NCI-H226 (cell line): ENCODE measurements around the gene TOMM5.
"Not testable (repeated sequence)": the region's sequence is repeated elsewhere in the genome, so short reads cannot be mapped to it uniquely, and the experiment has no call there.

Source experiments
- DNase-seq: peaks from one replicate; pipeline ENCODE4 v3.0.0-alpha.2; 2015

Gene TOMM5

DNA sequence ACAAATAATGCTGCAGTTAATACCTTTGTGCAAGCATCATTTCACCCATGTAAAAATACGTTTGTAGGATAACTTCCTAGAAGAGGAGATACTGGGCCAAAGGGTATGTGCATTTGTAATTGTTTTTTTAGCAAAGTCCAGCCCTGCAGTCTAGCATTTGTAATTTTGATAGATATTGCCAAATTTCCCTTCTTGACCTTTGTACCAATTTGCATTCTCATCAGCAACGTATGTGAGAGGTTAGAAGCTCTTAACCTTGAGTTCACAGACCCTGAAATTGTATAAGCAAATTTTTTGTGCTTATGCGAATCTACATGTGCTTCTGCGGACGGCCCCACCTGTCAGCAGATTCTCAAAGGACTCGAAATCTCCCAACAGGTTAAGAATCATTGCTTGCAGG is 18.6 kb upstream of the TOMM5 start:
- no peak for DNase-seq

DNA sequence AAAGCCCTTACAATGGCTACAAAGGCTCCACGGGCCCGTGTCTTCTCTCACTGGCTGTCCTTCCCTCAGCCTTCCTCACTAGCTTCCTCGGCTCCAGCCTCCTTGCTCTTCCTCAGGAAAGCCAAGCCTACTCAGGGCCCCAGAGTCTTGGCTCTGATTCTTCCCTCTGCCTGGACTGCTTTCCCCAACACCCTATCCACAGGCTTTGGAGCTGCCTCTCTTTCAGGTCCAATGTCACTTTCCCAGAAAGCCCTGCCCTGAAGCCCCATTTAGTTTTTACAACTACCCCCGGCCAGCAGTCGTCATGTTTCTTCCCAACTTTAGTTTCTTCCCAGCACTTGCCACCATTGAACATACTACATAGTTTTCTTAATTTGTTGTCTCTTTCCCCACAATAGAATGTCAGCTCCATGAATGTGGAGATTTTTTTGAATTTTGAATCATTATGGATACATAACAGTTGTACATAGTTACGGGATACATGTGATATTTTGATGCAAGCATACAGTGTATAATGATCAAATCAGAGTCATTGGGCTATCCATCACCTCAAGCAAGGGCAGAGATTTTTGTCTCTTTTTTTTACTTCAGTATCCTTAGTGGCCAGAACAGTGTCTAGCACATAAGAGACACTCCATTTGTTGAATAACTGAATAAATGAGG is 17.5 kb upstream of the TOMM5 start:
- DNase-seq = no peak

DNA sequence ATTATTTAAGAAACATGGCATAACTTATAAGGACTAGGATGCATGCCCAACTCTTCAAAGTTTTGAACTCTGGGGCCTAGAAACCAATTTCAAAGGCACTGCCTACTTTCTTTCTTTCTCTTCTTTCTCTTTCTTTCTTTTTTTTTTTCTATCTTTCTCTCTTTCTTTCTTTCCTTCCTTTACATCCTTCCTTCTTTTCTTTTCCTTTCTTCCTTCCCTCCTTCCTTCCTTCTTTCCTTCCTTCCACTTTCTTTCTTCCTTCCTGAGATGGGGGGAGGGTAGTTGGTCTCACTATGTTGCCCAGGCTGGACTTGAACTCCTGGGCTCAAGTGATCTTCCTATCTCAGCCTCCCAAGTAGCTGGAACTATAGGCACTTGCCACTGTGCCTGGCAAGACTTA is 15.9 kb upstream of the TOMM5 start:
- no peak for DNase-seq

DNA sequence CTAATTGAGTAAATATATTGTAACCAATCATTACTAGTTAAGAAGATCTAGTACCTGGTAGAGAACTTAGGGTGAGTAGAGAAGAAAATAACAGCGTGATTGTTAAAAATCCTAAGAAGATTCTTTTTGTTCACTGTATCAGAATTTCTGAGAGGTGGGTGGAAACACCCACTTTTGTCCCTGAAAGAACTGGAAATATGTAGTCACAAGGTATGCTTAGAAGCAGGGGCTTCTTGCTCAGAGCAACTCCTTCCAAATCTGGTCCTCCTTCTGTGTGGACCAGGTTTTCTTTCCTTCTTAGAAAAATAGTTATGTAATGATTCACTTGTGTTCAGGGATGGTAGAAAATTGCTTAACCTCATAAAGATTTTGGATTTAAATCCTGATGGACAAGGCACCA is 11.9 kb upstream of the TOMM5 start:
- DNase-seq = no peak

DNA sequence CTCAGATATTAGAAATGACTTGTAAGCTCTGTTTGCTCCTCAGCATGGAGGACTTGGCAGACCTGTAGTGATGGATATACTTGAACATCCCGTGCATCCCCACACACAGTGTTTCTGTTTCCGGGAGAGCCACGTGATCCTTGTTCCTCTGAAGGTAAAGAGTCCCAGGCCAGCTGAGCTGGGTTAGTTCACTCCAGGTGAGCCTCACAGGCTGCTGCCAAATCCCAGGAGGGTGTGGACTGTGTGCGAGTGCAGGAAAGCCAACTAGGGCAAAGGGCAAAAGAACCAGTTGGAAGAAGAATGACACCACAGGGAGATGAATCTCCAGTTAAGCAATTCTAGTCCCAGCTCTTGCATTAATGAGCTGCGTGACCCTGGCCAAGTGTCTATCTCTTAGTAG is 10.4 kb upstream of the TOMM5 start:
- no peak for DNase-seq

DNA sequence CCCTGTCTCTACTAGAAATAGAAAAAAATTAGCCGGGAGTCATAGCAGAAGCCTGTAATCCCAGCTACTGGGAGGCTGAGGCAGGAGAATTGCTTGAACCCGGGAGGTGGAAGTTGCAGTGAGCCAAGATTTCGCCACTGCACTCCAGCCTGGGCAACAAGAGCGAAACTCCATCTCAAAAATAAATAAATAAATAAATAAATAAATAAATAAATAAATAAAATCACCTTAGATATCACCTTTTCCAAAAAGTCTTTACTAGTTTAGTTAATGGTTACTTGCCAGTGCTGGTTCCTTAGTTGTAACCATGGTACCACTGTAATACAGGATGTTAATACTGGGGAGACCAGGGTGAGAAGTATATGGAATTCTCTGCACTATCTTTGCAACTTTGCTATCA is 9.7 kb upstream of the TOMM5 start:
- DNase-seq = not testable (repeated sequence)

DNA sequence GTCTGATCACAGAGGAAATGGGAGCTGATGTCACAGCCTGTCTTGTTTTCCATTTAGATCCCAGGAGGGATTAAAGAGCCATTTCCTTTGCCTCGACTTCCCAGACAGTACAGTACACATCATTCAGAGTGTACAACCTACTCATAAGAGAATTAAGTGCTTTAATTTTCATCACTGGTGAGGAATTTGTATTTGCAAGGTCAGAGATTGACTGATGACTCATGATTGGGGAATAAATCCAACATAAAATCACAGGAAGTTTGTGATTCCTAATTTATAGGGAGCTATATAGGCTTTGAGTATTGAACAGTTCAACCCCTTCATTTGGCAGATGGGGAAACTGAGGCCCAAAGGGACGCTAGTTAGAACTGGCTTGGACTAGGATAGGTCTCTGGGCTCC is 4.1 kb upstream of the TOMM5 start:
- no peak for DNase-seq

DNA sequence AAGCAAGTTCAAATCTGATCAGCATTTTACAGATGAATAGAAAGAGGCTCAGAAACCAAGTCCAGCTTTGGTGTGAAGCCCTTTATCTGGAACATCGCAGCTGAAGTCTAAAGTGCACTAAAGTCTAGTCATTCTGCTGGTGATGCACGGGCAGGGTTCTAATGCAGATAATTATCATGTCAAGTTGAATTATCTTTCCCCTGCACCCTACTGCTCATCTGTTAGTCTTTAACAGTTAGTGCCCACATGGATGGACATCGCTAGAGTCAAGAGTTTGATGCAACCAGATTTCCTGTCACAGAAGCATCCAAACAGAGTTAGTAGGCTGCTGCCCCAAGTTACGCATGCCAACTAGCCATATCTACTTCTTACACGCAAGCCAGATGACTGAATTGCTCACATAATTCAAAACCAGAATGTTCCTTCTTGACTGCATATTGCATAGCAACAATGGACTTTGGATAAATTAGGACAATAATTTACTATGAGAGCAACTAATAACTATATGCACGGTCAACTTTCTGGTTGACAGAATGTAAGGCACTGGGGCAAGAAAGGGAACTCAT is 1.6 kb upstream of the TOMM5 start:
- DNase-seq = no peak

DNA sequence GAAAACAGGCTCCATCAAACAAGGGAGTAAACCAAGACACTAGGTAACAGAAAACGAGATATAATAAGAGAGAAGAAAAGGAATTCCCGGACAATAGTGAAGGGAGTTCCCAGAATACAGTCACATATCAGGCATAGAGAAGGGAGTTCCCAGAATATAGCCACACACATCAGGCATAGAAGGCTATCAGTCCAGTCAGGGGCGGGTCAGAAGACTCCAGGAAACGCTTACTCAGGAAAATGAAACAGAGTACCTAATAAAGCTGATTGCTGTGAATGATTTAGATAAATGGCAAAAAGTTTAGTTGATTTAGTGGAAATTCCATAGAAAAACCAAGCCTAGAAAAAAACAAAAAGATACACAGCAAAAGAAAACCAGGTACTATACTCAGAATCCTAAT is 4.9 kb downstream of the TOMM5 start:
- no peak for DNase-seq

DNA sequence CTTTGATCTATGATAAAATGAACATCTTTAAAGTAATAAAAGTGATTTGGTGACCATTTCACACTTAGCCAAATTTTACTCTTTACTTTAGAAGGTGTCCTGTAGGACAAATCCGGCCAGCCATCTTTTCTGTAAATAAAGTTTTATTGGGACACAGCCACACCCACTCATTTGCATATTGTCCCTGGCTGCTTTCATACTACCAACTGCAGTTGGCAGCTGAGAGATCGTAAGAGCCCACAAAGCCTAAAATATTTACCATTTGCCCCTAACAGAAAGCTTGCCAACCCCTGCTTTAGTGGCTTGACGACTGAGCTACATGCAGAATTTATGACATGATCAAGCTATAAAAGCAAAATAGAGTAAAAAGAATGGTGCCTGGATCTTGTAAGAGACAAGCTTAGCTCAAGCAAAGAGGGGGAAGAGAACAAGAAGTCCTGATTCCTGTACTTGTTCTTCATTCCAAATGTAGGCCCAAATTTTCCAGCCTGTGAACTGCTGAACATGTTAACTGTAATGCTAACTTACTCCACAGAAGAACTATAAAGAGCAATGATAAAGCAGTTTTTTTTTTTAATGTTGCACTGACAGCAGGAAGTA is 8.8 kb downstream of the TOMM5 start:
- DNase-seq = no peak

DNA sequence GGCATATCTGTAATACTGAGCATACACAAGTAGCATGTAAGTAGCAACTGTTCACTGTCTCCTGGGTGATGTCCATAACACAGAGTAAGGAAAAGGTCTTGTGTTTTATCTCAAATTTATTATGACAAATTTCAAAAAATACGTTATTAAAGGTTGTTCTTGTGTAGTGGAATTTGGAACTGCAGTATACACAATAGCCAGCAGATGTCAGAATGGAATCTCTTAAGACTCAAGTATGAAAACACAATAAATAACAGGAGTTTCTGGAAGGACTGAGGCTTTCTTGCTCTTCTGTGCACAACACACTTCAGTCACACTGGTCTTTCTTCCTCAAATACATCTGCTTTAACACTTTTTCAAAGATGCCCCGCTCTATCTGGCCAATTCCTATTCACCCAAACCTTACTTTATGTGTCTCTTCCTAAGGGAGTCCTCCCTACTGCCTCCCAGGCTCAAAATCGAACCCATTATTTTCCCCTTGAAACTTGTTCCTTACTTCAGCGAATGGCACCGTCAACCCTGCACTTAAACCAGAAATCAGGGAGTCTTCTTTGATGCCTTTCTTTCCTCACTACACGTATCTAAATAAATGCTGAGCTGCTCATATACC is 9.7 kb downstream of the TOMM5 start:
- DNase-seq = no peak

DNA sequence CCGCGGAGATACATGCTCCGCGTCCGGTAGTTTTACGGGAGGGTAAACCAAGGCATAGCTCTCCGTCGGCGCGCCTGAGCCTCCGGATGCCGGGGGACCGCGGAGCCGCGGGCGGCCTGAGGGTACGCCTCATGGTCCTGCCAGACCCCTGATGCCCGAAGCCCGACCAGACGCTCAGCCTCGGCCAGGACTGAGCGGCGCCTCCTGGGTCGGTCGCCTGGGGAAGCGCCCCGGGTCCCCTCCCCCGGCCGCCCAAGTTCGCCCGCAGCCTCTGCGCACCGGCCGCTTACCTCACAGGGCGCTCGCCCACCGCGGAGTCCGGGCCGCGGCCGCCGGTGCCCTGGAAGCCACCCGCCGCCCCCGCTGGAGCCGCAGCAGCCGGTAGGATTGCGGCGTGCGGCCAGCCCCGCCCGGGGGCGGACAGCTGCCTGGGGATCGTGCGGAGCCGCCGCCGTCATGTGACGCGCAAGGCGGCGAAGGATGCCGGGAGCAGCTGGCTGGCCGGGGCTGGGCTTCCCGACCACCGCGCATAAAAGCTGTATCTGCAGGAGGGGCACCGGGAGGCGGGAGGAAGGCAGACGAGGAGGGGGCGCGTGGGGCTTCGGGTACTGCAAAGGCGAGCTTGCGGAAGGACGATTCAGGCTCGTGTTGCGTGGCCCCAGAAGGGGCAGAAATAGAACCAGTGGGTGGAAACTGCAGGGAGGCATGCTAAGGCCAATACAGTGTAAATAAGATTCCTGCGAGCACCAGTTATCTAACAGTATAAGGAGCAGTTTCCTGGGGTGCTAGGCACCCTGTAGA is 16.3 kb downstream of the TOMM5 start, which contains the start of gene FBXO10:
Gene FBXO10, minus strand, starts transcription at position 460 of the 801 bp plus-strand sequence. CDS start 34,612 bp downstream, outside the sequence.
- DNase-seq = peak; percentile 40

DNA sequence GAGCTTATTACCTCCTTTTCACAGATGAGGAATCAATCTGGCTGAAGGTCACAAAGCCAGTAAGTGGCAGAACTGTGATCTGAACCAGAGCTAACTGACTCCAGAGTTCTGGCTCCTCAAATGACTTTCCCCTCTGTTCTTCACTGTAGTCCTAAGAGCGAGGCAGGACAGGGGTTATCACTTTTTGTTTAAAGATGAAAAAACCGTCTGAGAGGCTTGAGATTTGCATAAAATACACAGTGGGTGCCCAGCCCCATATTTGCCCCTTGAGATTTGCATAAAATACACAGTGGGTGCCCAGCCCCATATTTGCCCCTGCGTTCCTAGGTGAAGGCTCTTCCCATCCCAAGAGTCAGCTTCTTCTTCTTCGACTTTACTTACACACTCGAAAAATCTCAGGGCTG is 16.9 kb downstream of the TOMM5 start:
- no peak for DNase-seq

DNA sequence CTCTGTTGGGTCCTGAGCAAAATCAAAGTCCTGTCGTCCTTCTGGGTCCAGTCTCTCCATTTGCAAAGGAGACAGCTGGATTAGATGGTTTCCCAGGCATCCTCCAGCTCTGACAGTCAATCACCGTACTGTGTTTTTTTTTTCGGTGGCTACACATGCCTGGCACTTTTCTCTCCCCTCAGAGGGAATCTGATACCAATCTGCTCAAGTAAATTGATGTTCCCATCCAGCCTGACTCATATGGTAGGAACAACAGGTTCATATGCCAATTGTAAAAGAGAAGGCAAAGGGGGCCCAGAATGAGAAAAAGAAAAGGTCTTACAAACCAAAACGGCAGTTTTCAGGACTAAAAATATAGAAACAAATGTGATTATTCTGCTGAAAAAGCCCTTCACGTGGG is 17.4 kb downstream of the TOMM5 start:
- no peak for DNase-seq

DNA sequence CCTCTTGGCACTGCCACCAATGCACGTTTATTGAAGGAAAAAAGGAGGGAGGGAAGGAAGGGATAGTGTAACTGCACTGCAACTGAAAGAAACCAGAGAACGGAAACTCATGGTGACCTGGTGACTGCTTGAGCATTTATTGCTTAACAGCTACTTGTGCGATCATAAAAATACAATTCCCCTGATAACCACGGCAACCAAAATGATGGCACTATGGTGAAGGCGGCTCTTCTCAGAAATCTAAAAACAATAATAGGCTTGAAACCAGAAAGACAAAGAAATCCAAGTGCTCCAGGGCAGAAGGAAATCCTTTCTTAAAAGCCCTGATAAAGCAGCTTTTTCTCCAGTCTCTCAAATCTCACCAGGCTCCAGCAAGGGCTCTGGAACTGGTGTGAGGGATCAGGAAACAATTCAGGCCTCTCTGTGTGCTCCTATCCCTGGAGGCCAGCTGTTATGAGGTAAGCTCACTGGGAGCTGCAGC is 18.1 kb downstream of the TOMM5 start:
- no peak for DNase-seq

DNA sequence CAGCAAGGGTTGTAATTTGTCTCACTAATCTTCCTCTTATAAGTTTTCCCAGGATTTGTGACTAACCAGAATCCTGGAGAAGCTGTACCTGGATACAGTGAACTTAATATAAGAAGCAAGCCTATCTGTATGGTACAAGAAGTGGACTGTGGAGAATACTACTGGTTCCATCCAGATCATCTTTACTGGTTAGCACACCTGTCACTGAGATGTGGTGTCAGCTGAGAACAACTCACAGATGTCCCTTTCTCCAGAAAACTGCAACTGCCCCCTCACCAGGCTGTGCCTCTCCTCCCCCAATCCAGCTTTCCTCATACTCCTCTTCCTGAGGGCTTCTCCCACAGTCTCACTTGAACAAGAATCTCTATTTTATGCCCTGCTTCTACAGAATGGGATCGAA is 21.1 kb downstream of the TOMM5 start:
- no peak for DNase-seq

DNA sequence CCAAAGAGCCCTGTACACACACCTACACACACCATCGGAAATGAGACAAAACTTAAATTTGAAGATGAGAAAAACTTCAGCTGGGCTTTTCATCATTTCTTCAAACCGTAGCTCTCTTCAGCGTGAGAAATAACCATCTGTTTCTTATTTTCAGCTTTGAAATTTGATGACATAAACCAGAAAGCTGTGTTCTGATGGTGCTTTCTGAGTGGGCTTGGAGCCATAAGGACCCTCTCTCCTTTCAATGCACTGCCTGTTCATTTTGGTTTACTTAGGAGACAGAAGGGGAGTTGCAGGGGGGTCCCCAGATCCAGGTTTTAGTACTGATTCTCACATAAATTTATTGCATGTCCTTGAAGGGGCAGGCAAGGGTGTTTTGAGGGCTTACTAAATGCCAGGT is 25.7 kb downstream of the TOMM5 start:
- no peak for DNase-seq

DNA sequence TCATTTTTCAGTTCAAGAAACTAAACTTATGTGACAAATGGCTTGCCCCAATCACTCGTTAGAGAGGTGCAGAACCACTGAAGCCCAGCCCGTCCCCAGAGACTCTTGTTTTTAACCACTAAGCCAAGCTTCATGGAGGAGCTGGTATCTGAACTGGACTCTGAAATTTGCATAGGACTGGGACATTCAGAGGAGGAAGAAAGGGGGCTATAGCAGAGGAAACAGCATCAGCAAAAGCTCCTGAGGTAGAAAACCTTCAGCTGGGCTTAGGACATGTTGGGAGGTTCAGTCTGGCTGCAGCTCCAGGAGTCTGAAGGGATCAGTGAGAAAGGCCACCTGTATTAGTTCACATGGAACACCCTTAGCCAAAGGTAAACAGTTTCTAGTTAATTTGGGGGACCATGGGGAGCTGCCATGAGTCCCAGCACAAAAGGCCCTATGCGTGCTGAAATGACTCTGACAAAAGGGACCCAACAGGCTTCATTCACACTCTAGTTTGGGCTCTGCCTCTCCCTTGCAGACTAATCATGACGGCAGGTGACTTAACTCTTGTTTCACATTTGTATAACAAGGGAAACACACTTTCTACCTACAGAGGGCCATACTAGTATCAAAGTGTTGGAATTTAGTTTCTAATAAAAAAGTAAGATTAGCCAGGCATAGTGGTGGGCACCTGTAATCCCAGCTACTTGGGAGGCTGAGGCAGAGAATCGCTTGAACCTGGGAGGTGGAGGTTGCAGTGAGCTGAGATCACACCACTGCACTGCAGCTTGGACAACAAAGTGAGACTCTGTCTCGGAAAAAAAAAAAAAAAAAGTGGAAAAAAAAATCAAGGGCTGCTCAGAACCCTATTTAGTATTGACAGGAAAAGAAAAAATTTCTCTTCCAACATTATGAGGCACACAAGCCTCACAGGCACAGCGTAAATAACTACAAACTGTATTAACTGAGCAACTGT is 26.5 kb downstream of the TOMM5 start:
- no peak for DNase-seq

DNA sequence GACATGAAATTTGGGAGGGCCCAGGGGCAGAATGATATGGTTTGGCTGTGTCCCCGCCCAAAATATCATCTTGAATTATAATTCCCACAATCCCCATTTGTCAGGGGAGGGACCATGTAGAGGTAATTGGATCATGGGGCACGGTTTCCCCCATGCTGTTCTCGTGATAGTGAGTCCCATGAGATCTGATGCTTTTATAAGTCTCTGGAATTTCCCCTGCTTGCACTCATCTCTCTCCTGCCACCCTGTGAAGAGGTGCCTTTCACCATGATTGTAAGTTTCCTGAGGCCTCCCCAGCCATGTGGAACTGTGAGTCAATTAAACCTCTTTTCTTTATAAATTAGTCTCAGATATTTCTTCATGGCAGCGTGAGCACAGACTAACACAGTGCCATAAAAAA is 27.5 kb downstream of the TOMM5 start:
- no peak for DNase-seq

DNA sequence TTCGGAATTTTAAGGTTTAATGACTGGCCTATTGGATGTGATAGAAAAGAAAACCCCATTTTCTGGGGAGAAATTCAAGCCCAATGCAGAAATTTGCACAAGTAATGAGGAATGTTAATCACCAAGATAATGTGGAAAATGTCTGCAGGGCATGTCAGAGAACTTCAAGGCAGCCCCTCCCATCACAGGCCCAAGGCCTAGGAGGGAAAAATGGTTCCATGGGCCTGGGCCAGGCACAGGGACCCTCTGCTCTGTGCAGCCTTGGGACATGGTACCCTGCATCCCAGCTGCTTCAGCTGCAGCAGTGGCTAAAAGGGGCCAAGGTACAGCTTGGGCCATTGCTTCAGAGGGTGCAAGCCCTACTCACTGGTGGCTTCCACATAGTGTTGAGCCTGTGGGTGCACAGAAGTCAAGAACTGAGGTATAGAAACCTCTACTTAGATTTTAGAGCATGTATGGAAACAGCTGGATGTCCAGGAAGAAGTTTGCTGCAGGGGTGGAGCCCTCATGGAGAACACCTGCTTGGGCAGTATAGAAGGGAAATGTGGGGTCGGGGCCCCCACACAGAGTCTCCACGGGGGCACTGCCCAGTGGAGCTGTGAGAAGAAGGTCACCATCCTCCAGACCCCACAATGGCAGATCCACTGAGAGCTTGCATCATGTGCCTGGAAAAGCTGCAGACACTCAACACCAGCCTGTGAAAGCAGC is 28.4 kb downstream of the TOMM5 start:
- no peak for DNase-seq

DNA sequence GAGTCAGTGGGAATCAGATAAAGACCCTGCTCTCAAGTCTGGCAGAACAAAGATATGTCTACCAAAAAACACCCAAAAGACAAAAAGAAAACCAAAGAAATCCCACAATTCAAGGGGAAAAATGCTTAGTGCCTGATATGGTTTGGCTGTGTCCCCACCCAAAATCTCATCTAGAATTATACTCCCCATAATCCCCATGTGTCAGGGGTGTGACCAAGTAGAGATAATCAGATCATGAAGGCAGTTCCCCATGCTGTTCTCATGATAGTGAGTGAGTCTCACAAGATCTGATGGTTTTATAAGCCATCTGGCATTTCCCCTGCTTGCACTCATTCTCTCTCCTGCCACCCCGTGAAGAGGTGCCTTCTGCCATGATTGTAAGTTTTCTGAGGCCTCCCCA is 29.6 kb downstream of the TOMM5 start:
- DNase-seq = no peak
